Dedifferentiated amniotic fluid mesenchymal stem cell (primary cell): Measurements from ENCODE around the gene HINT1.

ENCODE experiments used
- DNase-seq: peaks from one replicate; pipeline ENCODE4 v3.0.0-alpha.2; 2016; ENCODE audit errors: extremely low spot score

The HINT1 gene

GRCh38 chr5:131109540-131110255, 55.4 kb downstream of the HINT1 start:
- peak; percentile 52 for DNase-seq
